ENCODE results near the gene ABHD17B.
A peak's percentile ranks its signal among the peaks of the same experiment; 100 is the strongest.
"Not testable (repeated sequence)": the region's sequence is repeated elsewhere in the genome, so short reads cannot be mapped to it uniquely, and the experiment has no call there.

ABHD17B gene

GRCh38 chr9:71911061-71911907 lies at the start of gene ABHD17B, which contains the start of gene C9orf85:
Gene ABHD17B (minus strand): TSS chr9:71911193. CDS start chr9:71875080, 36,113 bp downstream.
Gene C9orf85 (plus strand): TSS chr9:71911639. CDS start chr9:71911735, 96 bp downstream.
- peak; percentile 97 for TF ChIP-seq POLR2A (IDR thresholded peaks at IDR 0.05; ENCODE audit: low read length)
- no peak for TF ChIP-seq GATA1 (IDR thresholded peaks at IDR 0.05; ENCODE audit: low read depth, low read length)
- DNase-seq: peak; percentile 98 to 99

GRCh38 chr9:71955300-71955915 lies 44.4 kb upstream of the ABHD17B start:
- TF ChIP-seq POLR2A (IDR thresholded peaks at IDR 0.05; ENCODE audit: low read length): no peak
- no peak for TF ChIP-seq GATA1 (IDR thresholded peaks at IDR 0.05; ENCODE audit: low read depth, low read length)
- DNase-seq: no peak

GRCh38 chr9:71954652-71955051 lies 43.7 kb upstream of the ABHD17B start:
- not testable (repeated sequence) for DNase-seq

- DNase-seq: no peak
- TF ChIP-seq POLR2A (IDR thresholded peaks at IDR 0.05; ENCODE audit: low read length) (no peak), GATA1 (IDR thresholded peaks at IDR 0.05; ENCODE audit: low read depth, low read length) (no peak)
Measured at GRCh38 chr9:71944754-71945375, 33.9 kb upstream of the ABHD17B start.

GRCh38 chr9:71941998-71942567 lies 31.1 kb upstream of the ABHD17B start:
- DNase-seq: no peak
- no peak for TF ChIP-seq GATA1 (IDR thresholded peaks at IDR 0.05; ENCODE audit: low read depth, low read length)
- TF ChIP-seq POLR2A (IDR thresholded peaks at IDR 0.05; ENCODE audit: low read length): no peak

- no peak for DNase-seq
- TF ChIP-seq POLR2A (IDR thresholded peaks at IDR 0.05; ENCODE audit: low read length) (no peak), GATA1 (IDR thresholded peaks at IDR 0.05; ENCODE audit: low read depth, low read length) (no peak)
Measured at GRCh38 chr9:71941060-71941568, 30.1 kb upstream of the ABHD17B start.

- no peak for TF ChIP-seq POLR2A (IDR thresholded peaks at IDR 0.05; ENCODE audit: low read length)
- no peak for TF ChIP-seq GATA1 (IDR thresholded peaks at IDR 0.05; ENCODE audit: low read depth, low read length)
Measured at GRCh38 chr9:71937898-71938297, 26.9 kb upstream of the ABHD17B start.

GRCh38 chr9:71937070-71937625 lies 26.2 kb upstream of the ABHD17B start:
- DNase-seq: no peak
- TF ChIP-seq POLR2A (IDR thresholded peaks at IDR 0.05; ENCODE audit: low read length) (no peak), GATA1 (IDR thresholded peaks at IDR 0.05; ENCODE audit: low read depth, low read length) (no peak)

More at GRCh38 chr9:71937898-71938297, 26.9 kb upstream of the ABHD17B start:
- DNase-seq: no peak

- no peak for DNase-seq
- TF ChIP-seq GATA1 (IDR thresholded peaks at IDR 0.05; ENCODE audit: low read depth, low read length): no peak
- TF ChIP-seq POLR2A (IDR thresholded peaks at IDR 0.05; ENCODE audit: low read length): no peak
Measured at GRCh38 chr9:71936066-71936465, 25.1 kb upstream of the ABHD17B start.

- no peak for TF ChIP-seq POLR2A (IDR thresholded peaks at IDR 0.05; ENCODE audit: low read length)
- no peak for TF ChIP-seq GATA1 (IDR thresholded peaks at IDR 0.05; ENCODE audit: low read depth, low read length)
- DNase-seq: no peak
Measured at GRCh38 chr9:71931166-71931565, 20.2 kb upstream of the ABHD17B start.

GRCh38 chr9:71929791-71930440 lies 18.9 kb upstream of the ABHD17B start:
- TF ChIP-seq GATA1 (IDR thresholded peaks at IDR 0.05; ENCODE audit: low read depth, low read length) (no peak), POLR2A (IDR thresholded peaks at IDR 0.05; ENCODE audit: low read length) (no peak)
- DNase-seq: no peak

GRCh38 chr9:71929223-71929622 lies 18.2 kb upstream of the ABHD17B start:
- no peak for TF ChIP-seq POLR2A (IDR thresholded peaks at IDR 0.05; ENCODE audit: low read length)
- no peak for TF ChIP-seq GATA1 (IDR thresholded peaks at IDR 0.05; ENCODE audit: low read depth, low read length)
- DNase-seq: no peak

GRCh38 chr9:71928806-71929205 lies 17.8 kb upstream of the ABHD17B start:
- no peak for DNase-seq
- TF ChIP-seq GATA1 (IDR thresholded peaks at IDR 0.05; ENCODE audit: low read depth, low read length) (no peak), POLR2A (IDR thresholded peaks at IDR 0.05; ENCODE audit: low read length) (no peak)
